ENCODE measurements around the gene IFIT2.

DNA sequence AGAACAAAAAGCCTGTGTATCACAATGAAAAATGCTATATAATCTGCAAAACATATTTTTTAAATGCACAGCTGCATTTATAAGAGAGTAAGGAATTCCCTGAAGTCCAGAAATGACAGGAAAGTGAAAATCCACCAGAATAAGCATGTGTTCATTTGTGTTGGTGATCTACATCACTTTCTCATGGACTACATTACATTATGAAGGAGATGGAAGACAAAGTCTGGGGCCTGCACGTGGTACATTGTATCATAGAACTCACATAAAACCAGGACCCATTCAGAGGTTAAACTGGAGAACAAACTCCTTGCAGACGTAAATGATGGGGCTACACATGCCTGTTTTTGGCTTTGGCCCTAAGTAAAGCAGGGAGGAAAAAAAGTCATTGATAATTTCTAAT, 42.3 kb downstream of the IFIT2 start:
- TF ChIP-seq ZNF274 (IDR thresholded peaks at IDR 0.05; ENCODE audit: low read depth, low read length), result no peak
- no peak for TF ChIP-seq YY1 (IDR thresholded peaks at IDR 0.05; ENCODE audit: insufficient read depth, insufficient read length)

All from NT2/D1 (cell line).